CD4-positive, alpha-beta T cell treated with Interleukin-17A for 1 hour (primary cell): ENCODE data around the gene ADGRB3.

Source experiments
- DNase-seq: peaks from one replicate; pipeline ENCODE4 v3.0.0-alpha.2; 2020

ADGRB3 gene

DNA sequence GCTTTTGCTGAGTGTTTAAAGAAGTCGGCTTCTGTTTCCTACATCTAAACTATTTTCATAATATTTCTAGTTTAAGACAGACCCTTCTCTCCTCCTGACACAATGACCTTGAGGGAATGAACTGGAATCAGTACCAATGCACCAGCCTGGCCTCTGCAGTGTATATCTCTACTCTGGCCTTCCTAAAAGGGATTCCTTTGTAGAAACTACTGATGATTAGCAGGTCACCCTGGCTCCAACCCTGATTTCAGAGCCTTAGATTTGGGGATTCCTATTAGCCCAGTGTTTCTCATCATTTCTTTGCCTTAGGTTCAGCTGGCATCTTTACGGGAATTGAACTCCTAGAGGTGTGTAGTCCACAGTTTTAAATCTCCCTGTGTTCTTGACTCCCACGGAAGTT is 75.4 kb downstream of the ADGRB3 start:
- no peak for DNase-seq

DNA sequence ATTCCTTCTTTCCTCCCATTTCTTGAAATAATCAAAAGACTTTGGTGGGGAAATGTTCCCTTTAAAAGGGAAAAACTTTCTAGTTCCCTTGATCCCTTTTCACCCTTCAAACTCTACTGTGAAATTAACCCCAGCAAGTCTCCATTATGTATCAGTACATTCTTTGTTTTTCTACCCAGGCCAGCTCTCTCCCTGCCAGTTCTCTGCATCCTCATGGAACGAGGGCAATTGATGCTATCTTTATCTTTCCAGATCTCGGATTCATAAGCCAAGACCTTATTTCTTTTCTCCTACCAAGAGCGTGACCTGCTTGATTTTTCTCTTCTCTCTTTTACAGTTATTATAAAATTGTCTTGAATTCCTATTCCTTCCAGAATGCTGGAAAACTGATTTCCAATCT is 75.8 kb downstream of the ADGRB3 start:
- no peak for DNase-seq

- DNase-seq, result no peak
Observed at GRCh38 chr6:68711386-68712000, 76.4 kb downstream of the ADGRB3 start.

DNA sequence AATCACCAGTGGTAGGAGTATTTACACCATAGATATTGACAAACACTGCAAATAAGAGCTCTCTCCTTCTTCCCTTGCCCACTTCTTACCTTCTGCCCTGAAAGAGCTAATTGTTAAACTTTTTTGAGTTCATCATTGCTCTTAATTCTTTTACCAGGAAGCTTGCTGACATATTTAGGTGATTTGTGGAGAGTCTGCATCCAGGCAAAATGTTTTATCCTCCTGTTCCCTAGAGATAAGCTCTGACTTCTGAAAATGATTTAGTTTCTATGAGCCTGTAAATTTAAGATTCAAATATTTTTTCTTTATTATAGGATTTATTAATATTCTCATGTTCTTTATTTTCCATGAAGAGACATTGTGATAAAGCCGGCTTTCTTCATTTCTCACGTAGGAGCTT is 81.5 kb downstream of the ADGRB3 start:
- DNase-seq, result no peak

DNA sequence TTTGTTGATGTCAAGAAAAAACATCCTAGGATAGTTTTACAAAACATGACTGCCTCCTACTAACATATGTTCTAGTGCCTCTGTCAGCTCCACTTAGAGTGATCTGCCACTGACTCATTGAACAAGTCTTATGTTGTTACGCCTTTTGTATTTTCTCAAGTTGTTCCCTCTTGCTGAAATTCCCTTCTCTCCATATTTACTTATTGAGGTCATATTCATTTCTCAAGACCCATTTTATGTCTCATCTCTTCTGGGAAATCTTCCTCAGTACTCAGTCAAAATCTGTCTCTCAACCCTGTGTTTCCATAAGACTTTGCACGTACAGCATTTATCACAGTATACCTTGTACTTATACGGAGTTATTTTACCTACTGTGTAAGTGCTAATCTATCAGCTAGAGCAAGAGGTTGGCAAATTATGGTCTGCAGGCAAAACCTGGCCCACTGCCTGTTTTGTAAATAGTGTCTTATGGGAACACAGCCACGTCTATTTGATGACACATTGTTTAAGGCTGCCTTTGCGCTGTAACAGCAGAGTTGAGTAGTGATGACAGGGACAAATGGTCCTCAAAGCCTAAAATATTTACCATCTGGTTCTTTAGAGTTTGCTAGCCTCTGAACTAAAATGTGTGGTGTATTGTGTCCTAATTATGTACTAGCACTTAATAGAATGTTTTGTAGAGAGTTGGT is 83.4 kb downstream of the ADGRB3 start:
- DNase-seq, result no peak

- DNase-seq, result no peak
Observed at GRCh38 chr6:68719761-68720160, 84.7 kb downstream of the ADGRB3 start.

GRCh38 chr6:68722891-68723527 is 87.9 kb downstream of the ADGRB3 start:
- DNase-seq, result no peak

DNA sequence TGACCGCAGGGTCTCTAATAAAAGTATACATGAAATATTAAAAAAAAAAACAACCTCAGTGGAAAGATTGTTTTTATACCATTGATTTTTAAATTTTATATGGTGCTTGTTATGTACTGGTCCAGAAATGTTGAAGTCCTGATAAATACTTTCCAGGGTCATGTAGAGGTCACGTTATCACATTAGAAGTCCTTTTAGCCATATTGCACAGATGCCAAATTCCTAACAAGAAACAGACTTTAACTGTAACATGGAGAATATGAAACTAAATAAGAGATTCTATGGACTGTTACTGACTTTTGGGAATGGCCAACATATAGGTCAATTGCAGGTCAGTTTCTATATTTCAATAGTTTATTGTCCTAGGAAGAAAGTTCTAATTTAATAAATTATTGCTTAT is 89.0 kb downstream of the ADGRB3 start:
- DNase-seq, result no peak

GRCh38 chr6:68726337-68726736 is 91.3 kb downstream of the ADGRB3 start:
- no peak for DNase-seq

- DNase-seq, result no peak
Observed at GRCh38 chr6:68726992-68727391, 91.9 kb downstream of the ADGRB3 start.

DNA sequence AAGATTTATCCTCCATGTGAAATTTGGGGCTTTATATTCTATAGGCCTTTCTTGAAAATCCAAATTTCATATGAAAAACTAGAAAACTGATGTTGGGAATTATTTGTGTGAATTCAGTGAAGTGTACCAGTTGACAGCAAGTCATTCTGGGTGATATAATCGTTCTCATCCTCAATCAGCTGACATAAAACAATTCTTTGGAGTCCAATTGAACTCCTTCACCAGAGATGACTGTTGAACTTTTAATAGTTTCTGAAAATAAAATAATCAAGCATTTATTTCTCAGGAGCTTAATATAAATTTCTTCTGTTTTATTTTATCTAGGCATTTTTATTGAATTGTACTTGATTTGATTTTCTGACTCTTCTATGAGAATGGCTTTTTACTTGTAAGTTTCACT is 92.6 kb downstream of the ADGRB3 start:
- DNase-seq, result no peak

- no peak for DNase-seq
Observed at GRCh38 chr6:68728159-68728979, 93.3 kb downstream of the ADGRB3 start.

DNA sequence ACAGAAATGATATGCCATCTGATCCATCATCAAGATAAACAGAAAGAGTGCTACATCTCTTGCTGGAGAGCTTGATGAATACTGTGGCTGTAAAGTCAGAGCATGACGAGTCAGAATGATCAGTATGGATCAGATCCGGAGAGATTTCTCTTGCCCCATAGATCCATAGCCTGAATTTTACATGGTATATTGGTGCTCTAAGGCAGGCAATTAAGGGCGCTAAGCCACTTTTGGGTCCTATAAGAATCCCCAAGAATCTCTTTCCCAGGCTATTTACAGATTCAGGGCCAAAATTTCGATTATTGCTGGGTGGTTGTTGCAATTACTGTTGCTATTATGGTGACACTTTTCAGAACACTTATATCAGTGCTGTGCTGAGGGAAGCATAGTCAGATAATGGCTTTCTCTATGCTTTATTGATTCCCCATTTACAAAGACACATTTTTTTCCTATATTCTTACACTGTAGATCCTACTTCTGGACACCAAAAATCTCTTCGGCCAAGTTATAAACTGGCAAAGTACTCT is 94.4 kb downstream of the ADGRB3 start:
- DNase-seq, result no peak

- no peak for DNase-seq
Observed at GRCh38 chr6:68730291-68731054, 95.4 kb downstream of the ADGRB3 start.

GRCh38 chr6:68732423-68732822 is 97.3 kb downstream of the ADGRB3 start:
- no peak for DNase-seq

- DNase-seq, result no peak
Observed at GRCh38 chr6:68735866-68736265, 100.8 kb downstream of the ADGRB3 start.

- no peak for DNase-seq
Observed at GRCh38 chr6:68737061-68737460, 102.0 kb downstream of the ADGRB3 start.

- no peak for DNase-seq
Observed at GRCh38 chr6:68738039-68738438, 103.0 kb downstream of the ADGRB3 start.

DNA sequence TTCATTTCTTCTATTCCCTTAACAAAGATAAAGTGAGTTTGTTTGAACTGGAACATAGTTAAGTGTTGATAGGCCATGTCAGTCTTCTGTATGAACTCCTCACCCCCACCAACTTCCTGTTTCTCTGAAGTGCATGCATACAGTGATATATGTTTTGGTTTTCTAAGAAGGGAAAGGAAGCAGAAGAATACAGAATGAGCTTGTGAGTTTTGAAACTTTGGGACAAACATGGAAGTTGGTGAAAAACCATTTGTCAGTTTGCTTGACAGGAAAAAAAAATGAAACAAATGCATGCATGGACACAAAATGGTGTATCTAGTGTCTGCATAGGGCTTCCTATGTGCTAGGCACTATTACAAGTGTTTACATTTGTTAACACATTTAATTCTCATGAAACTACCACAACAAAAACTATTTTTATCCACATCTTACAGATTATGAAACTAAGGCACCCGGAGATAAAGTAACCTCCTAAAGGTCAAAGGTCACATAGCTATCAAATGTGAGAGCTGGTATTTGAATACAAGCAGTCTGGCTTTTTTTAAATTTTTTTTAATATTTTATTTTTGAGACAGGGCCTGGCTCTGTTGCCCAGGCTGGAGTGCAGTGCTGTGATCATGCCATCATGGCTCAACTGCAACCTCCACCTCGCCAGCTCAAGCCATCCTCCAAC is 105.9 kb downstream of the ADGRB3 start:
- DNase-seq, result no peak

DNA sequence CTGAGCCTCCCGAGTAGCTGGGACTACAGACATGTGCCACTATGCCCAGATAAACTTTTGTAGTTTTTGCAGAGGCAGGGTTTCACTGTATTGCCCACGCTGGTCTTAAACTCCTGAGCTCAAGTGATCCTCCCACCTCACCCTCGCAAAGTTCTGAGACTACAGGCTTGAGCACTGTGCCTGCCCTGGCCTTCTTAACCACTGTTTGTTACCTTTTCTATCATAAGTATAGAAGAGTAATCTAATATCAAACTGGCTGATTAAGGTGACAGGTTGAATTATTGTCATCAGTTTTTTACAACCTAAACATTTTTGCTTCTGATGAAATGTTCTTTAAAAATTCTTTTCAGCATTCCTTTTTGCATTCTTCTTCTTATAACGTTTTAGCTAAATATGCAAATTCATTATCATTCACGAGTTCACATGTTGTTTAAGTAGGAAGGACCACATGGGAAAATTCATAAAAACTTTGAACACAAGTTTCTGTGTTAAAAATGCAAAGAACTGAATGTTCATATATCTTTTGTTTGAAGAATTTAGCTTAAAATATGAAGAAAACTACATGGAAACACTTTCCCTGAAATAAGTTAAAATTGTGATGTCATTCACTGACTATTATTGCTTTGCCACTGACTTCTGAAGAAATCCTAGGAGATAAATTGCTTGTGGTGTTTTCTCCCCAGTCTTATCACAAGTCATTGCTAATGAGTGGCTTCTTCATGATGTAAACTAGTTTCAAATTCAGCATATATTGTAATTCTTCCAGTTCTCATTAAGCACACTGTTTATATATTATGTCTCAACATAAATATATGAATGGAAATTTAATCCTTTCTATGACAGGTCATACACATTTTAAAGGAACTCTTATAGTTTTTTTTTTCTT is 106.7 kb downstream of the ADGRB3 start:
- no peak for DNase-seq

DNA sequence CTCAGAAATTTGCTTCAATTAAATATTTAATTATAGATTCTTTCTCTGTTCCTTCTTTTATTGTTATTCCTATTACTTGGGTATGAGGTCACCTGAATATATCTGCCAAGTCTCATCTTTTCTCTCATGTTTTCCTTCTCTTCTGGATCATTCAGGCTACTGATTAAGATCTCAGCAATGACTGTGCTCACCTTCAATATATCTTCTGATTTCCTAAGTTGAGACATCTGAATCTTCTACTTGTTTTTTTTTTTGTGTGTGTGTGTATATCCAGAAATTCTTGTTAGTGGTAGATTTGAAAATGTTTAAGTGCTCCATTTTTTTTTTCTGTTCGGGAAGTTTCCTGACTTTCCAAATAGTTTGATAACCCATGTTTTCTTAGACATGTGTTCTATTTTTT is 108.0 kb downstream of the ADGRB3 start:
- no peak for DNase-seq
